CD4-positive, alpha-beta T cell treated with Interferon alpha-2 for 1 hour (primary cell): Measurements from ENCODE around the gene SUPT5H.
A peak's percentile ranks its signal among the peaks of the same experiment; 100 is the strongest.

Experiments used
- DNase-seq, 2 donors: peaks; one replicate each; pipeline ENCODE4 v3.0.0-alpha.2; 2020 to 2022

SUPT5H gene

GRCh38 chr19:39498798-39499642 is 53.6 kb downstream of the SUPT5H start, which contains the start of gene DLL3:
Gene DLL3, plus strand, starts transcription at chr19:39498947. Its CDS starts 28 bp downstream, at chr19:39498975.
- DNase-seq: peak in 1 of 2 donors; percentile 7

GRCh38 chr19:39499932-39500331 is 54.5 kb downstream of the SUPT5H start:
- no peak for DNase-seq

GRCh38 chr19:39500543-39500942 is 55.2 kb downstream of the SUPT5H start:
- DNase-seq: no peak

- DNase-seq: no peak
These were observed 56.0 kb downstream of the SUPT5H start for GRCh38 chr19:39501340-39501739.

GRCh38 chr19:39502640-39503417 is 57.4 kb downstream of the SUPT5H start:
- peak; percentile 78 to 85 for DNase-seq

- DNase-seq: no peak
These were observed 61.2 kb downstream of the SUPT5H start for GRCh38 chr19:39506598-39506943.

GRCh38 chr19:39506944-39507714 is 61.7 kb downstream of the SUPT5H start:
- DNase-seq: peak; percentile 43 to 64

GRCh38 chr19:39507715-39508364 is 62.5 kb downstream of the SUPT5H start:
- DNase-seq: no peak

- DNase-seq: no peak
These were observed 63.2 kb downstream of the SUPT5H start for GRCh38 chr19:39508629-39509028.

GRCh38 chr19:39509233-39509632 is 63.9 kb downstream of the SUPT5H start:
- DNase-seq: no peak

GRCh38 chr19:39512988-39513387 is 67.6 kb downstream of the SUPT5H start:
- no peak for DNase-seq

- peak in 1 of 2 donors; percentile 28 for DNase-seq
These were observed 69.6 kb downstream of the SUPT5H start, which contains the start of gene SELENOV for GRCh38 chr19:39514840-39515550. Gene SELENOV, plus strand, starts transcription at chr19:39515139. Its CDS starts 74 bp downstream, at chr19:39515213.

- DNase-seq: no peak
These were observed 70.3 kb downstream of the SUPT5H start for GRCh38 chr19:39515551-39516191.

GRCh38 chr19:39516270-39516669 is 70.9 kb downstream of the SUPT5H start:
- no peak for DNase-seq

GRCh38 chr19:39517432-39517831 is 72.0 kb downstream of the SUPT5H start:
- DNase-seq: no peak

- no peak for DNase-seq
These were observed 73.1 kb downstream of the SUPT5H start for GRCh38 chr19:39518458-39518857.

GRCh38 chr19:39518975-39519374 is 73.6 kb downstream of the SUPT5H start:
- no peak for DNase-seq

- DNase-seq: no peak
These were observed 75.4 kb downstream of the SUPT5H start for GRCh38 chr19:39520541-39521484.

GRCh38 chr19:39524495-39524894 is 79.1 kb downstream of the SUPT5H start:
- DNase-seq: peak in 1 of 2 donors; percentile 20

GRCh38 chr19:39525205-39525604 is 79.8 kb downstream of the SUPT5H start:
- DNase-seq: no peak
